ENCODE measurements around the gene ZWILCH. TPM values are rescaled to one million over a fixed set of nuclear protein-coding genes. Genes with fewer than 3 reads are reported as not detected.
A peak's percentile ranks its signal among the peaks of the same experiment; 100 is the strongest.

ZWILCH gene
- total and polyA plus RNA-seq, 9 of the 15 experiments (the other 6 are each of a cell fraction or from before 2014, with no cell fraction given): 32.8 to 94.2 (median 52.1) TPM

DNA sequence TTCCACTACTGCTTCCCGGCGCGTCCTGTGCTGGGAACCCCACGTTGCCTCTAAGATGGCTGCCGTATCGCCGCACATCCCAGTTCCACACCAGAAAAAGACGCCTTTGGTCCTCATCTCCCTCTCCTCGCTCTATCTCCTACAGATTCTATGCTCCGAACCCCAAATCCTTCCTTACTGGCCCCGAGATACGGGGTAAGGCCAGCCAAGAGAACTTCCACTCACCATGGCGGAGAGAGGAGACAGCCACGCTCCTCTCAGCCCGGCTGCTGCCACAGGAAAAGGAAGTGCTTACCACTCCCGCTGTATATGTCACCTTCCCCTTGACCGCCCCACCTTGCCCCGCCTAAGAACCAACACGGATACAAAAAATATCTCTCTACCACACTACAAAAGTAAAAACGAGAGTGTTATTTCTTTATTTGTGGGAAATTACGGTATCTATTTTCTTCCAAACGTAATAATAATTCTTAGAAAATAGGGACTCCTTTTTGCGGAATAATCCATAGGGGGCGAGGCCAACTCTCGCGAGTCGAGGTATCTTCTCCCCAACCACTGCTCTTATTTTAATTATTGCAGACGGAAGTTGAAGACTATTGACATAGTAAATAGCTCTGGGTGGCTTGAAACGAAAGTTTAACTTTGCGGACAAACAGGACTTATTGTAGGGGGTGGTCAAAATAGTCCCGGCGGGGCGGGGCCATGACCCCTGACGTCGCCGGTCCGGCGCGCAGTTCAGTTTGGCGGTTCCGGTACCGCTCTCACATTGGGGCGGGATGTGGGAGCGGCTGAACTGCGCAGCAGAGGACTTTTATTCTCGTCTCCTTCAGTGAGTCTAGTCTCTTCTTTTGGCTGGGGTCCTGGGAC is at the start of gene ZWILCH, which contains the start of gene RPL4 (continued):
- TF ChIP-seq, protein P1, sequence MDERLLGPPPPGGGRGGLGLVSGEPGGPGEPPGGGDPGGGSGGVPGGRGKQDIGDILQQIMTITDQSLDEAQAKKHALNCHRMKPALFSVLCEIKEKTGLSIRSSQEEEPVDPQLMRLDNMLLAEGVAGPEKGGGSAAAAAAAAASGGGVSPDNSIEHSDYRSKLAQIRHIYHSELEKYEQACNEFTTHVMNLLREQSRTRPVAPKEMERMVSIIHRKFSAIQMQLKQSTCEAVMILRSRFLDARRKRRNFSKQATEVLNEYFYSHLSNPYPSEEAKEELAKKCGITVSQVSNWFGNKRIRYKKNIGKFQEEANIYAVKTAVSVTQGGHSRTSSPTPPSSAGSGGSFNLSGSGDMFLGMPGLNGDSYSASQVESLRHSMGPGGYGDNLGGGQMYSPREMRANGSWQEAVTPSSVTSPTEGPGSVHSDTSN (CRISPR knock-in tag; IDR thresholded peaks at IDR 0.05; ENCODE audit: low read depth): no peak
- TF ChIP-seq, protein P1 (tag; conservative IDR thresholded peaks at IDR 0.05; ENCODE audit: low read depth): 0 out of 2 replicates have a peak, but pooled peaks have one; percentile 28
- TF ChIP-seq ESRRA (IDR thresholded peaks at IDR 0.05; ENCODE audit: borderline replicate concordance, low read depth) (peak; percentile 59; the same call in 1 of the 2 replicates), SUPT5H (IDR thresholded peaks at IDR 0.05) (peak; percentile 99), ZNF354B (CRISPR knock-in tag; IDR thresholded peaks at IDR 0.05) (no peak), TAF7 (tag; IDR thresholded peaks at IDR 0.05) (peak; percentile 98), SMAD1 (IDR thresholded peaks at IDR 0.05; ENCODE audit: low read depth, low read length, partially characterized antibody) (peak; percentile 91), SIN3A (IDR thresholded peaks at IDR 0.05; ENCODE audit: borderline replicate concordance in 2 of 2, control insufficient read depth in 1 of 2, low read depth in 2 of 2, low read length in 2 of 2) (peak; percentile 76 to 89; a peak in 3 of 4 replicates), NRF1 (conservative IDR thresholded peaks at IDR 0.05 in 1 of 2, IDR thresholded peaks at IDR 0.05 in 1 of 2) (peak; percentile 65 to 75), GTF2F1 (IDR thresholded peaks at IDR 0.05; ENCODE audit: low read depth, low read length) (no peak; the same call in 1 of the 2 replicates), FOSL1 (tag; conservative IDR thresholded peaks at IDR 0.05) (peak; percentile 28; the same call in 1 of the 2 replicates), TARDBP (IDR thresholded peaks at IDR 0.05) (peak; percentile 57; the same call in 1 of the 2 replicates), KDM5B (IDR thresholded peaks at IDR 0.05; ENCODE audit: insufficient replicate concordance, low read depth, low read length) (peak; percentile 97)
- TF ChIP-seq, protein P2, sequence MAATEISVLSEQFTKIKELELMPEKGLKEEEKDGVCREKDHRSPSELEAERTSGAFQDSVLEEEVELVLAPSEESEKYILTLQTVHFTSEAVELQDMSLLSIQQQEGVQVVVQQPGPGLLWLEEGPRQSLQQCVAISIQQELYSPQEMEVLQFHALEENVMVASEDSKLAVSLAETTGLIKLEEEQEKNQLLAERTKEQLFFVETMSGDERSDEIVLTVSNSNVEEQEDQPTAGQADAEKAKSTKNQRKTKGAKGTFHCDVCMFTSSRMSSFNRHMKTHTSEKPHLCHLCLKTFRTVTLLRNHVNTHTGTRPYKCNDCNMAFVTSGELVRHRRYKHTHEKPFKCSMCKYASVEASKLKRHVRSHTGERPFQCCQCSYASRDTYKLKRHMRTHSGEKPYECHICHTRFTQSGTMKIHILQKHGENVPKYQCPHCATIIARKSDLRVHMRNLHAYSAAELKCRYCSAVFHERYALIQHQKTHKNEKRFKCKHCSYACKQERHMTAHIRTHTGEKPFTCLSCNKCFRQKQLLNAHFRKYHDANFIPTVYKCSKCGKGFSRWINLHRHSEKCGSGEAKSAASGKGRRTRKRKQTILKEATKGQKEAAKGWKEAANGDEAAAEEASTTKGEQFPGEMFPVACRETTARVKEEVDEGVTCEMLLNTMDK (IDR thresholded peaks at IDR 0.05; ENCODE audit: borderline replicate concordance, insufficient read depth, low read depth, low read length, poor library complexity, severe bottlenecking): no peak
- TF ChIP-seq, protein P3, sequence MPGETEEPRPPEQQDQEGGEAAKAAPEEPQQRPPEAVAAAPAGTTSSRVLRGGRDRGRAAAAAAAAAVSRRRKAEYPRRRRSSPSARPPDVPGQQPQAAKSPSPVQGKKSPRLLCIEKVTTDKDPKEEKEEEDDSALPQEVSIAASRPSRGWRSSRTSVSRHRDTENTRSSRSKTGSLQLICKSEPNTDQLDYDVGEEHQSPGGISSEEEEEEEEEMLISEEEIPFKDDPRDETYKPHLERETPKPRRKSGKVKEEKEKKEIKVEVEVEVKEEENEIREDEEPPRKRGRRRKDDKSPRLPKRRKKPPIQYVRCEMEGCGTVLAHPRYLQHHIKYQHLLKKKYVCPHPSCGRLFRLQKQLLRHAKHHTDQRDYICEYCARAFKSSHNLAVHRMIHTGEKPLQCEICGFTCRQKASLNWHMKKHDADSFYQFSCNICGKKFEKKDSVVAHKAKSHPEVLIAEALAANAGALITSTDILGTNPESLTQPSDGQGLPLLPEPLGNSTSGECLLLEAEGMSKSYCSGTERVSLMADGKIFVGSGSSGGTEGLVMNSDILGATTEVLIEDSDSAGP (CRISPR knock-in tag; IDR thresholded peaks at IDR 0.05): no peak
- TF ChIP-seq, protein P4, sequence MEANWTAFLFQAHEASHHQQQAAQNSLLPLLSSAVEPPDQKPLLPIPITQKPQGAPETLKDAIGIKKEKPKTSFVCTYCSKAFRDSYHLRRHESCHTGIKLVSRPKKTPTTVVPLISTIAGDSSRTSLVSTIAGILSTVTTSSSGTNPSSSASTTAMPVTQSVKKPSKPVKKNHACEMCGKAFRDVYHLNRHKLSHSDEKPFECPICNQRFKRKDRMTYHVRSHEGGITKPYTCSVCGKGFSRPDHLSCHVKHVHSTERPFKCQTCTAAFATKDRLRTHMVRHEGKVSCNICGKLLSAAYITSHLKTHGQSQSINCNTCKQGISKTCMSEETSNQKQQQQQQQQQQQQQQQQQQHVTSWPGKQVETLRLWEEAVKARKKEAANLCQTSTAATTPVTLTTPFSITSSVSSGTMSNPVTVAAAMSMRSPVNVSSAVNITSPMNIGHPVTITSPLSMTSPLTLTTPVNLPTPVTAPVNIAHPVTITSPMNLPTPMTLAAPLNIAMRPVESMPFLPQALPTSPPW (CRISPR knock-in tag; IDR thresholded peaks at IDR 0.05): peak; percentile 79
